Body of pancreas (tissue), 4 donors: ENCODE results near the gene BRICD5.

Experiments used
- CTCF ChIP-seq, 7 experiments: fragments of 450-650 bp in 4 of 7; fragments of 200-600 bp in 3 of 7; sonication (generic) in 3 of 7; IDR thresholded peaks; one replicate each; pipeline ENCODE4 v1.5.1; 2016 to 2019; ENCODE audit warnings: antibody characterized with exemption in 7 of 7
- POLR2A ChIP-seq, 3 donors: fragments of 450-650 bp; IDR thresholded peaks; one replicate each; pipeline ENCODE4 v1.6.1; 2016; ENCODE audit warnings: antibody characterized with exemption in 3 of 3, mild to moderate bottlenecking in 2 of 3

GRCh38 chr16:2172688-2173335 lies 37.9 kb downstream of the BRICD5 start:
- TF ChIP-seq POLR2A (IDR thresholded peaks at IDR 0.05), result no peak
- TF ChIP-seq CTCF (IDR thresholded peaks at IDR 0.05), result no peak
